HG03571 (cell line): ENCODE measurements around the gene C11orf21.

Experiments
- ATAC-seq: cut with Tn5 transposase; IDR thresholded peaks from one replicate; pipeline ENCODE4 v1.9.1; 2021; ENCODE audit not compliant: unreplicated experiment

Gene C11orf21

GRCh38 chr11:2272228-2272945, 29.3 kb downstream of the C11orf21 start:
- no peak for ATAC-seq

- no peak for ATAC-seq
These were observed 30.1 kb downstream of the C11orf21 start for GRCh38 chr11:2271327-2272227.

GRCh38 chr11:2271077-2271326, 30.7 kb downstream of the C11orf21 start:
- no peak for ATAC-seq

DNA sequence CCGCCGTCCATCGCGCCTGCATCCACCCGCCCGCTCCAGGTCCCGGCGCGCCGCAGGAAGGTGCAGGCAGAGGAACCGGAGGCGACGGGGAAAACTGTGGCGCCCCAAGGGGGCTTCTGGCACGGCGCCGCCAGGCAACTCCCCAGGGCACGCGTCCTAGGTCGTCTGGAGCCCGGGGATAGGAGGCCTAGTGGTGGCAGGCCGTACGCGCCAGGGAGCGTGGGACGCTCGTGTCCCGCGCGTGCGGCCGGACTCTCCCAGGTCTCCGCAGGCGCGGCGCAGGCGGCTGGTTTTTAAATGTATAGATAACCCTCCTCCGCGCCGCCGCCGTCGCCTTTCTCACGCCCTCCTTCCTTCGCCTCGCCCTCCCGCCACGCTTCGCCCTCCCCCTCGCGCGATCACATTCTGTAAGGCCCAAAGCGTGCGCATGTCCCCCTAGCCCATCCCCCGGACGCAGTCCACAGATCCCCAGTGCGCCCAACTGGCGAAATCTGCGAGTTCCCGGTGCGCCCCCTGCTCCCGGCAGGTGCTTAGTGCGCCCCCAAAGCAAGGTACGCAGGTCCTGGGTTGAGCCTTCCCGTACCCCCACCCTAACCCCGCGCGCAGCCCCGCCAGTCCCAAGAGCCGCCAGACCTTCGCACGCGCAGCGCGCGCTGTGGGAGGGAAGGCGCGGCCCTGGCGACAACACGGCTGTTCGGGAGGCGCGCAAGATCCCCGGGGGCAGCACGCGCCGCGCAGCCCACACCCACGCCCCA, 31.2 kb downstream of the C11orf21 start, which contains the start of gene ASCL2:
TSS of gene ASCL2 (minus strand) at position 267 of the 755 bp plus-strand sequence. CDS start at position 11, 256 bp downstream.
- ATAC-seq: no peak

DNA sequence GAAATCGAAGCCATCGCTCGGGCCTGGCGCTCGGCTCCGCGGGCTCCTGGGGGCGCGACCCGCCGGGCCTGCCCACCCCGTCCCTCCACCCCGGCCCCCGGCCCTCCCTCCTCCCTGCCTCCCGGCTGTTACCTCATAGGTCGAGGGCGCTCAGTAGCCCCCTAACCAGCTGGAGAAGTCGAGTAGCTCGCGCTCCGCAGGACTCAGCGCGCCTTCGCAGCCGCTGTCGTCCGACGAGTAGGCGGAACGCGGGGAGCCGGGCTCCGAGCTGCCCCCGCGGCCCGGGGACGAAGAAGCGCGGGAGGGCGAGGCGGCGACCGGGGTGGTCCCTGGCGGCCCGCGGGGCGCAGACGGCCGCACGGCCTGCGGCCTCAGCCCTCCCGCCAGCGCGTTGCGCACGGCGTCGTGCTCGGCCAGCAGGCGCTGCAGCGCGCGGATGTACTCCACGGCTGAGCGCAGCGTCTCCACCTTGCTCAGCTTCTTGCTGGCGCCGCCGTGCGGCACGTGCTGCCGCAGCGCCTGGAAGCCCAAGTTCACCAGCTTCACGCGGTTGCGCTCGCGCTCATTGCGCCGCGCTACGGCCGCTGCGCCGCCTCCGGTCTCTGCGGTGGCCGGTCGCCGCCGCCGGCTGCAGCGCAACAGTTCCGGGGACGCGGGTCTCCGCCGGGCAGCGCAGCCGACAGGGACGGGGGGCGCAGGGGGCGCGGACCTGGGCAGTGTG, 32.0 kb downstream of the C11orf21 start:
- no peak for ATAC-seq

- ATAC-seq: no peak
These were observed 32.8 kb downstream of the C11orf21 start for GRCh38 chr11:2268729-2269600.

DNA sequence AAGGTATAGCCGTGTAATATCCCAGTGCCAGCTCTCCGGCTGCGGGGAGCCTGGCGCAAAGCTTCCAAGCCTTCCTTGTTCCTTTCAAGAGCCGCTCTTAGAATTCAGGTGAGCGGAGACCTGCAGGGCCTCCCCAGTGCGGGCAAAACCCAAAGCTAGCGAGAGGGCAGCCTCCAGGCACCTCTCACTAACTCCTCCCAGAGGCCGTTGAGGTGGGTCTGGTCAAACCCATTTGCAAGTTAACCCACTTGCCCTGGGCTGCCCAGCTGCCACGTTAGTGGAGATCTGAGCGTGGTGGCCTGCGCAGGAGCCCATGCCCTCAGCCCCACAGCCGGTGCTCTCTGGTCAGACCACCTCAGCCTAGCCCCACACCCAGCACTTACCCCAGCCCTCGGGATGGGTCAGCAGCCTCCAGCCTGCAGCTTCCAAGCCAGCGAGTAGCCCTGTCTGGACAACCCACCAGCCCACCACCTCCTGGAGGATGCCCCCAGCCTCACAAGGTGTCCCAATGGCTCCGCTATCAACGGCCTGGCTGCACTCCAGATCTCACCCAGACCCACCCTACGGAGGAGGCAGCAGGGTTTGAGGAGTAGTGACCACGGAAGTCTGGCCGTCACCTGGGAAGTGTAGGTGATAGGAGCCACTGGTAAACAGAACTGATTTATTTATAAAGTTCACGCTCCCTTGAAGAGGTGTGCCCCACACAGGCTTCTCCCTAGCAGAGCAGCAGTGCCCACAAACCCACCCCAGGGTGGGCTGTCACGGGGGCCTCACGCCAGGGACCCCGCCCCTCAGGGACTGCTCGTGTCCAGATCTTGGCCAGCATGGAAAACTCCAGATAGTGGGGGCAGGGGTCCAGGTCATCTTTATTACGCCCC, 33.6 kb downstream of the C11orf21 start:
- ATAC-seq: no peak

GRCh38 chr11:2267306-2267850, 34.3 kb downstream of the C11orf21 start:
- ATAC-seq: no peak

DNA sequence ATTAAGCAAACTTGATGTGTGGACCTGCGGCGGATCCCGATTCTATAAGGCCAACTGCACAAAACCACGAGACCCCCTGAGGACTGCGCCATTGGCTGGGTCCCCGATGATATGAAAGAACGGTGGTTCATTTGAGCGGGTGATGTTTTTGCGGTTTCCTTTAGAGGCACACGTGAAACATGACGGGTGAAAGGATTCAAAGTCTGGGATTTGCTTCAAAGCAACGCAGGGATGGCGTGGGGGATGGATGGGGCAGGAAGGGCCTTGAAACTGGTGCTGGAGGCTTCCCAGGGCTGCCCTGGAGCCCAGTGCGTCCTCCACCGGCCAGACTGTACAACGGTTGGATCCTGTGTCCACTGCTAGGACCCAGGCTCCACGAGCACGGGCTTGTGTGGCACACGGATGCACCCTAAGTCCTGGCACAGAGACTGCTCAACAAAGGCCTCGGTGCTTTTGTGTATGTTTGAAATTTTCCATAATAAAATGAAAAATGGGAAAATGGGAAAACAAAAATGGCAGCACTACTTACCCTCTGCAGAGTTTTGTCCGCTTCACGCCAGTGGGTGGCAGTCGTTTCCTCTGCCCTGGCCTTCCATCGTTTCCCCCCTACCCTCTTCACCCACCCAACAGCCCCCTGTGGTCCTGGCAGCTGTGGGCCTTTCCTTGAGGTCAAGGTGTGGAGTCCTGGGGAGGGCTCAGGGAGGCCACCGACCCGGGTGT, 35.0 kb downstream of the C11orf21 start:
- ATAC-seq: no peak

- no peak for ATAC-seq
These were observed 35.7 kb downstream of the C11orf21 start for GRCh38 chr11:2265854-2266585.

DNA sequence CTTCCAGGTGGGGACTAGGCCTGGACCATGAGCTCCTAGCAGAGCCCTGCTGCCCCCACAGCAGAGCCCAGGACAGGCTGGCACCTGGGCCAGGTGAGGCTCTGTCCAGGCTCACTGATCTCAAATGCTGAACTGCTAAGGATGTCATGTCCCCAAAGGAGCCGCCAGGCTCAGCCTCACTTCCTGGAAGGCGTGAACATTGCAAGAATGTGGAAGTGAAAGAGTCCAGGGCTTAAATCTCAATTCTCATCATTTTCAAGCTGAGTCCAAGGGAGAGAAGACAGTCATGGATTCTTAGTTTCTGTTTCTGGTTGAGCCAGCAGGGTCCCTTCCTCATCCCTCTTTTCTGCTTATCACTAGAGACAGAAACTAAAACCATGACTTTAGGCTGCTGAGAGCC, 36.3 kb downstream of the C11orf21 start:
- no peak for ATAC-seq

DNA sequence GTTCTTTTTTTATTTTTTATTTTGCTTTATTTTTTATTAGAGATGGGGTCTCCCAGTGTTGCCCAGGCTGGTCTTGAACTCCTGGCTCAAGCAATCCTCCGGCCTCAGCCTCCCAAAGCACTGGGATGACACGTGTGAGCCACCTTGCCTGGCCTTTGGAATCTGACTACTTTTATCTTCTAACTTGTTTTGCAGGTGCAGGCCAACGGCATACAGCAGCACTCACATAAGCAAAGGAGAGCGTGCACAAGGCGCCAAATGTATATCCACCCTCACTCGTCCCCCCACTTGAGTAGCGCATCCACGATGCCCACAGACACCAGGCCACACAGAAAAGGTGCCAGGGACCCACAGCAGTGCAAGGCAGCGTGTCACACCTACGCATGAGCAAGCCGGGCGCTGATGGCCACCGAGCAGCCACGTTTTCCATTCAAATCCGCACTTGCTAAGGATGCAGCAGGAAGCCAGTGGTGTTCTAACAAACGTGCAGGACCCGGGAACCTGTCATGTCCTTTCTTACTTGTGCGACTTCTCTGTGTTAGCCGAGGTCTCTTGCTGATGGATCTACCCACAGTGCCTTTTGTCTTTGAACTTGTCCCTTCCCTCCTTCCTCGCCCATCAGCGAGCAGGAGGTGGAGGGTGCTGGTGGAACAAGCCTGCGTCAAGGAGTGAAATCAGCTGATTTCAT, 37.2 kb downstream of the C11orf21 start:
- no peak for ATAC-seq

- ATAC-seq: no peak
These were observed 37.9 kb downstream of the C11orf21 start for GRCh38 chr11:2263724-2264360.

DNA sequence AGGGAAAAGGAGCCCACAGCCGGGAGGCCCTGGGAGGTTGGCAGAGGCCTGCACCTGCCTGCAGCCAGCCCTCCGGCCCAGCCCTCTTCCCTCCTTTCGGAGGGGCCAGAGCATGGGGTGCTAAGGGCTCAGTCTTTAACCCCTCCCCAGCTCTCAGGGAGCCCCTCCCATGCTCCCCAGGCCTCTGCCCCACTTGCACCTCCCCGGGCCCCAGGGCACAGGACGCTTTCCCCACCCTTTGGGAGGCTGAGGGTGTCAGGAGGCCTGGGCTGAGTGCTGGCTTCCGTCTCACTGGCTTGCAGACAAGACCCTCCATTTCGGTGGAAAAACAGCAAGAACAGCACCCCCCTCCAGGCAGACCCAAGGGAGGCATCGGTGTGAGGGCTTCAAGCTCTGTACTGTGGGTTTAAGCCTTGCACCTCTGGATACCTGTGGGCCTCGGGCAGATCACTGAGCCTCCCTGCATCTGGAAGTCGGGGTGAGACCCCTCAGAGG, 38.6 kb downstream of the C11orf21 start:
- no peak for ATAC-seq

DNA sequence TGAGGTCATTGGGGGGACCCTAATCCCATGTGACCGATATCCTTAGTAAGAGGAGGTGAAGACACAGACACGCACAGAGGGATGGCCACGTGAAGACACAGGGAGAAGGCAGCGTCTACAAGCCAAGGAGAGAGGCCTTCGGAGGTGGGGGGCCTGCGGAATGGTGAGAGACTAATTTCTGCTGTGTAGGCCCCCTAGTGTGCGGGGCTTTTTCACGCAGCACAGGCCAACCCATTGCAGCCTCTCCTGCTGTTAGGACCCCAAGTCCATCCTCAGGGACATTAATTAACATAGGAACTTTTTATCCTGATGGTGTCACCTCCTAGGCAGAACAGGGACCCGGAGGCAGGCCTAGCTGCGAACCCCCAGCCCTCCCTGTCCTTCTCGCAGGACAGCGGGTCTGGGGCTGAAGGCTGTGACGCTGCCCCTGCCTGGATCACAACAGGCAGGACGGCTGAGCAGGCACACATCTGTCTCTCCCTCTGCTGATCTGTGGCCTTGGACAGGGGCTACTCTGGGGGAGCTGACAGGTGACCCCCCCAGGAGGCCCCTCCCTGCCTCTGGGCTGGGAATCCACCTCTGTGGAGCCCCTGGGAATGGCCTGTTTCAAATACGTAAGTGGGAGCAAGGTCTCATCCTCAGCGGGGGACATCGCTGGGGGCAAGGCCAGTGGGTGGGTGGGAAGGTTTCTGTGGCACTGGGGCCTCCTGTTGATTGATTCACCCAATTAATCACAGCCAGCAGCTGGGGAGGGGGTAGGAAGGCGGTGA, 39.2 kb downstream of the C11orf21 start:
- no peak for ATAC-seq
